Fibroblast of lung (primary cell): Measurements from ENCODE around the gene ARL16. TPM values are rescaled to one million over a fixed set of nuclear protein-coding genes. Genes with fewer than 3 reads are reported as not detected.

Source experiments
- DNase-seq, 2 donors: peaks; one replicate each; pipeline versions ENCODE4 v3.0.0 to v3.0.0-alpha.2; 2010; ENCODE audit warnings: low read depth in 2 of 2
- H2AFZ ChIP-seq: 2 replicates; pipeline ENCODE4 v1.5.1; 2012; ENCODE audit warnings: low read length, control low read depth, inconsistent platforms
- H3K27ac ChIP-seq: 2 replicates; pipeline ENCODE4 v1.5.1; 2011; ENCODE audit warnings: low read length, control low read depth; ENCODE audit not compliant: insufficient read depth
- H3K27me3 ChIP-seq: 2 replicates; pipeline ENCODE4 v1.5.1; 2011; ENCODE audit warnings: mild to moderate bottlenecking, low read length; ENCODE audit not compliant: control insufficient read depth, insufficient read depth
- H3K36me3 ChIP-seq: 2 replicates; pipeline ENCODE4 v1.5.1; 2011; ENCODE audit warnings: low read length; ENCODE audit not compliant: control insufficient read depth, insufficient read depth
- H3K4me1 ChIP-seq: 2 replicates; pipeline ENCODE4 v1.5.1; 2011; ENCODE audit warnings: low read length; ENCODE audit not compliant: control insufficient read depth, insufficient read depth; ENCODE audit errors: extremely low read depth
- H3K4me2 ChIP-seq: 2 replicates; pipeline ENCODE4 v1.5.1; 2011; ENCODE audit warnings: low read length, control low read depth; ENCODE audit not compliant: insufficient read depth; ENCODE audit errors: extremely low read depth
- H3K4me3 ChIP-seq, 4 experiments: fragments of 200-600 bp in 1 of 4; sonication (generic) in 1 of 4; replicated peaks in 1 of 4; 2 replicates each; pipeline ENCODE4 v1.5.1; 2011 to 2016; ENCODE audit warnings: low read length in 4 of 4, low read depth in 3 of 4, mild to moderate bottlenecking in 3 of 4, control low read depth in 2 of 4, inconsistent platforms in 1 of 4, mixed read lengths in 1 of 4; ENCODE audit not compliant: insufficient read depth in 1 of 4; ENCODE audit errors: control extremely low read depth in 1 of 4
- H3K79me2 ChIP-seq: 2 replicates; pipeline ENCODE4 v1.5.1; 2012; ENCODE audit warnings: mild to moderate bottlenecking, low read length, inconsistent platforms; ENCODE audit not compliant: control insufficient read depth, insufficient read depth
- H3K9ac ChIP-seq: 2 replicates; pipeline ENCODE4 v1.5.1; 2011; ENCODE audit warnings: mild to moderate bottlenecking, low read length, control low read depth; ENCODE audit not compliant: insufficient read depth
- H3K9me3 ChIP-seq: 2 replicates; pipeline ENCODE4 v1.5.1; 2012; ENCODE audit warnings: low read depth, low read length; ENCODE audit not compliant: control insufficient read depth, insufficient read depth
- H4K20me1 ChIP-seq: 2 replicates; pipeline ENCODE4 v1.5.1; 2011; ENCODE audit warnings: low read length; ENCODE audit not compliant: control insufficient read depth, insufficient read depth; ENCODE audit errors: extremely low read depth
- EZH2 ChIP-seq: IDR thresholded peaks from 2 replicates; pipeline ENCODE4 v1.5.1; 2012; ENCODE audit warnings: low read length, control low read depth, mild to moderate bottlenecking; ENCODE audit errors: missing control alignments
- polyA plus RNA-seq, 2 donors: library from polyadenylated mRNA; depleted of rRNA in 1 of 2; stranded (reverse) in 1 of 2; unstranded in 1 of 2; fragments of >200 nt; gene quantifications; 2 replicates each; pipeline ENCODE4 v1.2.1, GENCODE V29; 2011 to 2012; ENCODE audit warnings: missing spikeins in 1 of 2
- total RNA-seq: library from RNA; depleted of rRNA; stranded (reverse); fragments of >200 nt; gene quantifications from 2 replicates; pipeline ENCODE4 v1.2.1, GENCODE V29; 2014
- TF ChIP-seq, protein P1 (sequence below), 2 donors: IDR thresholded peaks in 1 of 2; conservative IDR thresholded peaks in 1 of 2; 1 replicate in 1 of 2; 2 replicates in 1 of 2; pipeline ENCODE4 v1.5.1; 2011 to 2012; ENCODE audit warnings: low read length in 2 of 2, control low read depth in 1 of 2, inconsistent platforms in 1 of 2, low read depth in 1 of 2, mild to moderate bottlenecking in 1 of 2

The ARL16 gene
- total and polyA plus RNA-seq, 2 donors (not counting 1 experiment from before 2014, with no cell fraction given), result 28.1 to 35.8 TPM

DNA sequence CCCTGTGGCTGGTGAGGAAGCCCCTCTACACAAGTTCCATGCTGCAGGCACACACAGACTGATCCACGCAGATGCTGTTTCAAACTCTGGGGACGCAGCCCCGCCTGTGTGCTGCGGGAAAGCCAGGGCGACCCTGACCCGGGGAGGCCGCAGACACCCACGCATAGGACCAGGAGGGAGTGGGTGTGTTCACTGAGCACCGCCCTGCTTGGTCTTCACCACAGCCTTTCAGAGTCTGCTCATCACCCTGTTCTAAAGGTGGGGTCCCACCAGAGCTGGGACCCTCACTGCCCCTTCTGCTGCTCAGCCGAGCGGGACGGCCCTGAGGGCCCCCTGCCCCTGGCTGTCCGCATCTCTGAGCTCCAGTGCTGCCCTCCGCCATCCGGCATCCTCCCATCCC, 39.1 kb downstream of the ARL16 start:
- no peak overlapping the region for H2AFZ ChIP-seq
- no peaks in the 10 kb centered on the region for H4K20me1 ChIP-seq
- no peaks in the 10 kb centered on the region for H3K79me2 ChIP-seq
- no peaks in the 10 kb centered on the region for H3K36me3 ChIP-seq
- TF ChIP-seq, protein P1, sequence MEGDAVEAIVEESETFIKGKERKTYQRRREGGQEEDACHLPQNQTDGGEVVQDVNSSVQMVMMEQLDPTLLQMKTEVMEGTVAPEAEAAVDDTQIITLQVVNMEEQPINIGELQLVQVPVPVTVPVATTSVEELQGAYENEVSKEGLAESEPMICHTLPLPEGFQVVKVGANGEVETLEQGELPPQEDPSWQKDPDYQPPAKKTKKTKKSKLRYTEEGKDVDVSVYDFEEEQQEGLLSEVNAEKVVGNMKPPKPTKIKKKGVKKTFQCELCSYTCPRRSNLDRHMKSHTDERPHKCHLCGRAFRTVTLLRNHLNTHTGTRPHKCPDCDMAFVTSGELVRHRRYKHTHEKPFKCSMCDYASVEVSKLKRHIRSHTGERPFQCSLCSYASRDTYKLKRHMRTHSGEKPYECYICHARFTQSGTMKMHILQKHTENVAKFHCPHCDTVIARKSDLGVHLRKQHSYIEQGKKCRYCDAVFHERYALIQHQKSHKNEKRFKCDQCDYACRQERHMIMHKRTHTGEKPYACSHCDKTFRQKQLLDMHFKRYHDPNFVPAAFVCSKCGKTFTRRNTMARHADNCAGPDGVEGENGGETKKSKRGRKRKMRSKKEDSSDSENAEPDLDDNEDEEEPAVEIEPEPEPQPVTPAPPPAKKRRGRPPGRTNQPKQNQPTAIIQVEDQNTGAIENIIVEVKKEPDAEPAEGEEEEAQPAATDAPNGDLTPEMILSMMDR (conservative IDR thresholded peaks at IDR 0.05 in 1 of 2, IDR thresholded peaks at IDR 0.05 in 1 of 2; ENCODE audit: low read depth in 1 of 2, low read length in 2 of 2), result no peak
- TF ChIP-seq EZH2, result no peak
- no peak for DNase-seq
- peaks cover 2% of the 10 kb centered on the region for H3K4me1 ChIP-seq
- H3K4me3 ChIP-seq, result no peak overlapping the region
- no peak overlapping the region for H3K4me2 ChIP-seq
- no peaks in the 10 kb centered on the region for H3K9me3 ChIP-seq
- no peak overlapping the region for H3K9ac ChIP-seq
- H3K27ac ChIP-seq, result no peak overlapping the region
- peaks cover 22% of the 10 kb centered on the region for H3K27me3 ChIP-seq

DNA sequence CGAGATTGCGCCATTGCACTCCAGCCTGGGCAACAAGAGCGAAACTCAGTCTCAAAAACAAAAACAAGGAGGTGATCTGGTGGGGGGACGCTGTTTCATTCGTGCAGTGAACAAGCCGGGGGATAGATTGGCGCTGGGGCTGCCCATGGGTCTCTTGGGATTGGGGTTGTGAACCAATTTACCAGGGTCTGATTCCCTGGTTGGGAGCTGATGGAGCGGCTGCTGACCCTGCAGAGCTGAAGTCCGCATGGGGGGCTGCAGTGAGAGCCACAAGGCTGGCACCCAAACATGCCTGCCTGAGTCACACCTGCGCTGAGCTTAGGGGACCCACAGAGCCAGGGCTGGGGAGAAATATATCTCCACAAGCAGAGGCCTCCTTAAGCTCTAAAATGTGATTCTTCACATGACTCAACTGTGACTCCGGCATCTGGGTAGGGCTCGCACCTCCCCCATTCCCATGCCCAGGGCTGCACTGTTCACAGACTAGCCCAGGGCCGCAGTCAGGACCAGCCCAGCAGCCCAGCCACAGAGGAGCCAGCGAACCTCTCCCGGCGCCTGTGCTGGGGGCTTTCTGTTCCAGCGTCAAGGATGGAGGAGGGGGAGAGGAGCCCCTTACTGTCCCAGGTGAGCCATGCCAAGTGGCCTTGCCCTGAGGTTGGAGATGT, 41.6 kb downstream of the ARL16 start:
- Histone ChIP-seq H3K36me3 (no peaks in the 10 kb centered on the region), H3K9ac (no peak overlapping the region), H3K79me2 (no peaks in the 10 kb centered on the region), H3K4me2 (no peak overlapping the region), H3K4me3 (no peak overlapping the region), H3K27me3 (peaks cover 3% of the 10 kb centered on the region), H3K4me1 (peaks cover 2% of the 10 kb centered on the region), H3K27ac (no peak overlapping the region), H3K9me3 (no peaks in the 10 kb centered on the region), H2AFZ (no peak overlapping the region), H4K20me1 (no peaks in the 10 kb centered on the region)
- DNase-seq, result peak; percentile 39 to 75
- TF ChIP-seq EZH2, result no peak
- TF ChIP-seq, protein P1 (conservative IDR thresholded peaks at IDR 0.05 in 1 of 2, IDR thresholded peaks at IDR 0.05 in 1 of 2; ENCODE audit: low read depth in 1 of 2, low read length in 2 of 2), result no peak

DNA sequence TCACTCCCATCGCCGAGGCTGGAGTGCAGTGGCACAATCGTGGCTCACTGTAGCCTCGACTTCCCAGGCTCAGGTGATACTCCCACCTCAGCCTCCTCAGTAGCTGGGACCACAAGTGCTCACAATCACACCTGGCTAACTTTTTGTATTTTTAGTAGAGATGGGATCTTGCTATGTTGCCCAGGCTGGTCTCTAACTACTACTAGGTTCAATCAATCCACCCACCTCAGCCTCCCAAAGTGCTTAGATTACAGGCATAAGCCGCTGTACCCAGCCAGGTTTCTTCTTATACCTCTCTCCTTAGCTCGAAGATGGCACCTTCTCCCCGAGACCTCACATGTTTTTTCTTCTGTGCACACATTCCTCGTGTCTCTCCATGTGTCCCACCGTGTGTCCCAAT, 43.6 kb downstream of the ARL16 start:
- Histone ChIP-seq H3K36me3 (no peaks in the 10 kb centered on the region), H3K9ac (no peak overlapping the region)
- TF ChIP-seq, protein P1 (conservative IDR thresholded peaks at IDR 0.05 in 1 of 2, IDR thresholded peaks at IDR 0.05 in 1 of 2; ENCODE audit: low read depth in 1 of 2, low read length in 2 of 2), result no peak
- TF ChIP-seq EZH2, result no peak

More for the DNA sequence above, 43.6 kb downstream of the ARL16 start:
- H3K4me3 ChIP-seq, result no peak overlapping the region
- H3K4me1 ChIP-seq, result peaks cover 5% of the 10 kb centered on the region
- DNase-seq, result no peak
- no peak overlapping the region for H2AFZ ChIP-seq
- no peak overlapping the region for H3K27ac ChIP-seq
- H3K79me2 ChIP-seq, result peaks cover 18% of the 10 kb centered on the region
- H3K27me3 ChIP-seq, result no peaks in the 10 kb centered on the region
- no peaks in the 10 kb centered on the region for H4K20me1 ChIP-seq
- H3K9me3 ChIP-seq, result no peaks in the 10 kb centered on the region
- H3K4me2 ChIP-seq, result no peak overlapping the region
